HEK293 (cell line): ENCODE measurements around the gene RHD.

ENCODE experiments used
- BCL11A ChIP-seq: fragments of 450-650 bp; formaldehyde crosslinking; IDR thresholded peaks from 2 replicates; pipeline ENCODE4 v1.5.1; 2016; ENCODE audit warnings: low read depth, missing biosample characterization, missing genetic modification characterization
- EGR2 ChIP-seq: fragments of 450-650 bp; formaldehyde crosslinking; IDR thresholded peaks from 2 replicates; pipeline ENCODE4 v1.5.1; 2016; ENCODE audit warnings: low read depth, missing biosample characterization, missing genetic modification characterization
- KLF1 ChIP-seq: fragments of 450-650 bp; formaldehyde crosslinking; IDR thresholded peaks from 2 replicates; pipeline ENCODE4 v1.5.1; 2016; ENCODE audit warnings: missing biosample characterization, missing genetic modification characterization
- KLF9 ChIP-seq: fragments of 450-650 bp; formaldehyde crosslinking; IDR thresholded peaks from 2 replicates; pipeline ENCODE4 v1.5.1; 2016; ENCODE audit warnings: missing biosample characterization, missing genetic modification characterization, low read depth
- RBAK ChIP-seq: fragments of 450-650 bp; formaldehyde crosslinking; IDR thresholded peaks from 2 replicates; pipeline ENCODE4 v1.5.1; 2016; ENCODE audit warnings: missing biosample characterization, missing genetic modification characterization
- SP2 ChIP-seq: fragments of 450-650 bp; formaldehyde crosslinking; IDR thresholded peaks from 2 replicates; pipeline ENCODE4 v1.5.1; 2016; ENCODE audit warnings: missing biosample characterization, missing genetic modification characterization
- TRIM28 ChIP-seq: IDR thresholded peaks from 2 replicates; pipeline ENCODE4 v1.6.1; 2011; ENCODE audit warnings: low read length, control low read depth, borderline replicate concordance
- ZBTB1 ChIP-seq: fragments of 450-650 bp; formaldehyde crosslinking; IDR thresholded peaks from 2 replicates; pipeline ENCODE4 v1.5.1; 2016; ENCODE audit warnings: missing biosample characterization, missing genetic modification characterization
- ZFP69B ChIP-seq: fragments of 450-650 bp; formaldehyde crosslinking; IDR thresholded peaks from 2 replicates; pipeline ENCODE4 v1.5.1; 2016; ENCODE audit warnings: missing biosample characterization, missing genetic modification characterization
- ZNF112 ChIP-seq: fragments of 450-650 bp; formaldehyde crosslinking; IDR thresholded peaks from 2 replicates; pipeline ENCODE4 v1.5.0; 2017; ENCODE audit warnings: missing biosample characterization, missing genetic modification characterization
- ZNF121 ChIP-seq: fragments of 450-650 bp; formaldehyde crosslinking; IDR thresholded peaks from 2 replicates; pipeline ENCODE4 v1.5.1; 2016; ENCODE audit warnings: missing biosample characterization, missing genetic modification characterization
- ZNF132 ChIP-seq: fragments of 450-650 bp; formaldehyde crosslinking; IDR thresholded peaks from 2 replicates; pipeline ENCODE4 v1.5.1; 2017; ENCODE audit warnings: missing biosample characterization, missing genetic modification characterization, borderline replicate concordance
- ZNF133 ChIP-seq: fragments of 450-650 bp; formaldehyde crosslinking; IDR thresholded peaks from 2 replicates; pipeline ENCODE4 v1.5.1; 2016; ENCODE audit warnings: missing biosample characterization, missing genetic modification characterization
- ZNF146 ChIP-seq: fragments of 450-650 bp; formaldehyde crosslinking; IDR thresholded peaks from 2 replicates; pipeline ENCODE4 v1.5.1; 2016; ENCODE audit warnings: missing biosample characterization, missing genetic modification characterization
- ZNF202 ChIP-seq: fragments of 450-650 bp; formaldehyde crosslinking; IDR thresholded peaks from 2 replicates; pipeline ENCODE4 v1.5.1; 2016; ENCODE audit warnings: missing biosample characterization, missing genetic modification characterization, borderline replicate concordance
- ZNF23 ChIP-seq: fragments of 450-650 bp; formaldehyde crosslinking; IDR thresholded peaks from 2 replicates; pipeline ENCODE4 v1.5.1; 2016; ENCODE audit warnings: missing biosample characterization, missing genetic modification characterization, borderline replicate concordance
- ZNF239 ChIP-seq: fragments of 450-650 bp; formaldehyde crosslinking; IDR thresholded peaks from 2 replicates; pipeline ENCODE4 v1.5.1; 2016; ENCODE audit warnings: missing biosample characterization, missing genetic modification characterization
- ZNF266 ChIP-seq: fragments of 450-650 bp; formaldehyde crosslinking; IDR thresholded peaks from 2 replicates; pipeline ENCODE4 v1.5.1; 2016; ENCODE audit warnings: missing biosample characterization, missing genetic modification characterization, low read depth
- ZNF48 ChIP-seq: fragments of 450-650 bp; formaldehyde crosslinking; IDR thresholded peaks from 2 replicates; pipeline ENCODE4 v1.5.1; 2016; ENCODE audit warnings: missing biosample characterization, missing genetic modification characterization
- ZNF510 ChIP-seq: fragments of 450-650 bp; formaldehyde crosslinking; IDR thresholded peaks from 2 replicates; pipeline ENCODE4 v1.5.1; 2018; ENCODE audit warnings: mild to moderate bottlenecking, missing genetic modification characterization, missing biosample characterization; ENCODE audit not compliant: insufficient replicate concordance
- ZNF514 ChIP-seq: fragments of 450-650 bp; formaldehyde crosslinking; IDR thresholded peaks from 2 replicates; pipeline ENCODE4 v1.5.1; 2016; ENCODE audit warnings: missing biosample characterization, missing genetic modification characterization
- ZNF549 ChIP-seq: fragments of 450-650 bp; IDR thresholded peaks from 2 replicates; pipeline ENCODE4 v1.5.1; 2018; ENCODE audit warnings: missing biosample characterization, missing genetic modification characterization, mild to moderate bottlenecking, inconsistent platforms, moderate library complexity
- ZNF558 ChIP-seq: fragments of 450-650 bp; formaldehyde crosslinking; IDR thresholded peaks from 2 replicates; pipeline ENCODE4 v1.5.1; 2016; ENCODE audit warnings: missing biosample characterization, missing genetic modification characterization
- ZNF561 ChIP-seq: fragments of 450-650 bp; IDR thresholded peaks from 2 replicates; pipeline ENCODE4 v1.5.1; 2018; ENCODE audit warnings: missing biosample characterization, missing genetic modification characterization, borderline replicate concordance
- ZNF621 ChIP-seq: fragments of 450-650 bp; formaldehyde crosslinking; IDR thresholded peaks from 2 replicates; pipeline ENCODE4 v1.5.1; 2017; ENCODE audit warnings: missing biosample characterization, missing genetic modification characterization
- ZNF664 ChIP-seq: fragments of 450-650 bp; formaldehyde crosslinking; IDR thresholded peaks from 2 replicates; pipeline ENCODE4 v1.5.1; 2016; ENCODE audit warnings: missing biosample characterization, missing genetic modification characterization
- ZNF747 ChIP-seq: fragments of 450-650 bp; formaldehyde crosslinking; IDR thresholded peaks from 2 replicates; pipeline ENCODE4 v1.5.1; 2016; ENCODE audit warnings: missing biosample characterization, missing genetic modification characterization
- ZNF76 ChIP-seq: fragments of 450-650 bp; formaldehyde crosslinking; IDR thresholded peaks from 2 replicates; pipeline ENCODE4; 2016; ENCODE audit warnings: low read depth, missing biosample characterization, missing genetic modification characterization, borderline replicate concordance
- TF ChIP-seq, protein P1 (sequence below): fragments of 450-650 bp; formaldehyde crosslinking; IDR thresholded peaks from 2 replicates; pipeline ENCODE4 v1.5.1; 2017; ENCODE audit warnings: missing biosample characterization, missing genetic modification characterization
- TF ChIP-seq, protein P2 (sequence below): fragments of 450-650 bp; formaldehyde crosslinking; IDR thresholded peaks from 2 replicates; pipeline ENCODE4; 2016; ENCODE audit warnings: missing biosample characterization, missing genetic modification characterization
- TF ChIP-seq, protein P3 (sequence below): fragments of 450-650 bp; formaldehyde crosslinking; IDR thresholded peaks from 2 replicates; pipeline ENCODE4 v1.5.1; 2017; ENCODE audit warnings: missing biosample characterization, missing genetic modification characterization
- TF ChIP-seq, protein P4 (sequence below): fragments of 450-650 bp; formaldehyde crosslinking; IDR thresholded peaks from 2 replicates; pipeline ENCODE4 v1.5.1; 2017; ENCODE audit warnings: missing biosample characterization, missing genetic modification characterization
- TF ChIP-seq, protein P5 (sequence below): fragments of 450-650 bp; formaldehyde crosslinking; IDR thresholded peaks from 2 replicates; pipeline ENCODE4 v1.5.1; 2016; ENCODE audit warnings: missing biosample characterization, missing genetic modification characterization

RHD gene

DNA sequence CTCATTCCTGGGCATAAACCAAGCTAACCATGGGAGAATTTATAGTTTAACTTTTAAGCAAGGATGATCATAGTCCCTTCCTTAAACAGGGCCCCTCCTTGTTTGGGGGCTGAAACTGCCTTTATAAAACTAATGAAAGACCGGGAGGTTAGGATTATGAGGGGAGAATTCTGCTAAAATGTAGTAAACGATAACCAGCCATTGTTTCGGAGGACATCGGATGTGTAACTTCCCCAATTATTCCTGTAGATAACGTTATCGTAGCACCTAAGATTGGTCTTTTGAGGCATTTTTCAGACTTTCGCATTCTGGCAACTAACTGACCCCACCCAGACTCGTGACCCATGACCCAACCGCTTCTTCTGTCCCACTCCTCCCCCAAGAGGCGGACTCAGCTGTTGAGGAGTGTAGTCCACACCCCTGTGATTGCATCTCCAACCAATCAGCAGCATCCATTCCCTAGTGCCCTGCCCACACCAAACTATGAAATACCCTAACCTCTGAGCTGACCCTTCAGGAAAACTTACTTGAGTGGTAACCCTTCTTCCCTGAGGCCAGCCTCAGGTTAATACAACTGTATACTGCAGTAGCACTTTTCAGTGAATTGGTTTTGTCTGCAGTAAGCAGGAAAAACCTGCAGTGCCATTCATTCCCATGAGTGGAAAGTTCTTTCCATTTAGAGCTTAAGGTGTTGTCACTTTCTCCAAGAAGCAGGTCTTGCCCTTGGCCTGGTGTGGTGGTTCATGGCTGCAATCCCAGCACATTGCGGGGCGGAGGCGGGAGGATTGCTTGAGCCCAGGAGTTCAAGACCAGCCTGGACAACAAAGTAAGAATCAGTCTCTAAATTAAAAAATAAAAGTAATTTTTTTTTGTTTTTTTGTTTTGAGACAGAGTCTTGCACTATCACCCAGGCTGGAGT lies 39.2 kb upstream of the RHD start (continued):
- TF ChIP-seq, protein P1, sequence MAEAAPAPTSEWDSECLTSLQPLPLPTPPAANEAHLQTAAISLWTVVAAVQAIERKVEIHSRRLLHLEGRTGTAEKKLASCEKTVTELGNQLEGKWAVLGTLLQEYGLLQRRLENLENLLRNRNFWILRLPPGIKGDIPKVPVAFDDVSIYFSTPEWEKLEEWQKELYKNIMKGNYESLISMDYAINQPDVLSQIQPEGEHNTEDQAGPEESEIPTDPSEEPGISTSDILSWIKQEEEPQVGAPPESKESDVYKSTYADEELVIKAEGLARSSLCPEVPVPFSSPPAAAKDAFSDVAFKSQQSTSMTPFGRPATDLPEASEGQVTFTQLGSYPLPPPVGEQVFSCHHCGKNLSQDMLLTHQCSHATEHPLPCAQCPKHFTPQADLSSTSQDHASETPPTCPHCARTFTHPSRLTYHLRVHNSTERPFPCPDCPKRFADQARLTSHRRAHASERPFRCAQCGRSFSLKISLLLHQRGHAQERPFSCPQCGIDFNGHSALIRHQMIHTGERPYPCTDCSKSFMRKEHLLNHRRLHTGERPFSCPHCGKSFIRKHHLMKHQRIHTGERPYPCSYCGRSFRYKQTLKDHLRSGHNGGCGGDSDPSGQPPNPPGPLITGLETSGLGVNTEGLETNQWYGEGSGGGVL = no peak
- TF ChIP-seq ZNF202 (no peak), TRIM28 (no peak), ZFP69B (tag by site-specific recombination) (no peak), ZNF48 (no peak), ZNF549 (tag by site-specific recombination) (no peak), ZNF23 (tag by site-specific recombination) (no peak), RBAK (tag by site-specific recombination) (no peak), ZNF510 (peak; percentile 18), ZNF747 (tag by site-specific recombination) (no peak), SP2 (tag by site-specific recombination) (peak; percentile 88), ZNF266 (tag by site-specific recombination) (no peak), ZNF239 (no peak), ZNF621 (tag by site-specific recombination) (no peak), ZNF514 (tag by site-specific recombination) (no peak), ZNF121 (tag by site-specific recombination) (no peak), BCL11A (peak; percentile 52; the same call in 1 of the 2 replicates), ZNF76 (tag by site-specific recombination) (no peak), KLF9 (tag by site-specific recombination) (peak; percentile 38; the same call in 1 of the 2 replicates), ZNF558 (tag by site-specific recombination) (no peak), KLF1 (tag by site-specific recombination) (peak; percentile 83), ZNF664 (tag by site-specific recombination) (no peak), ZNF561 (no peak), ZBTB1 (no peak), ZNF146 (no peak), ZNF132 (tag by site-specific recombination) (no peak), ZNF112 (no peak), ZNF133 (no peak), EGR2 (tag by site-specific recombination) (no peak)
- TF ChIP-seq, protein P2, sequence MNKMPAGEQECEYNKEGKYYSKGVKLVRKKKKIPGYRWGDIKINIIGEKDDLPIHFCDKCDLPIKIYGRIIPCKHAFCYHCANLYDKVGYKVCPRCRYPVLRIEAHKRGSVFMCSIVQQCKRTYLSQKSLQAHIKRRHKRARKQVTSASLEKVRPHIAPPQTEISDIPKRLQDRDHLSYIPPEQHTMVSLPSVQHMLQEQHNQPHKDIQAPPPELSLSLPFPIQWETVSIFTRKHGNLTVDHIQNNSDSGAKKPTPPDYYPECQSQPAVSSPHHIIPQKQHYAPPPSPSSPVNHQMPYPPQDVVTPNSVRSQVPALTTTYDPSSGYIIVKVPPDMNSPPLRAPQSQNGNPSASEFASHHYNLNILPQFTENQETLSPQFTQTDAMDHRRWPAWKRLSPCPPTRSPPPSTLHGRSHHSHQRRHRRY (tag by site-specific recombination) = no peak
- TF ChIP-seq, protein P3, sequence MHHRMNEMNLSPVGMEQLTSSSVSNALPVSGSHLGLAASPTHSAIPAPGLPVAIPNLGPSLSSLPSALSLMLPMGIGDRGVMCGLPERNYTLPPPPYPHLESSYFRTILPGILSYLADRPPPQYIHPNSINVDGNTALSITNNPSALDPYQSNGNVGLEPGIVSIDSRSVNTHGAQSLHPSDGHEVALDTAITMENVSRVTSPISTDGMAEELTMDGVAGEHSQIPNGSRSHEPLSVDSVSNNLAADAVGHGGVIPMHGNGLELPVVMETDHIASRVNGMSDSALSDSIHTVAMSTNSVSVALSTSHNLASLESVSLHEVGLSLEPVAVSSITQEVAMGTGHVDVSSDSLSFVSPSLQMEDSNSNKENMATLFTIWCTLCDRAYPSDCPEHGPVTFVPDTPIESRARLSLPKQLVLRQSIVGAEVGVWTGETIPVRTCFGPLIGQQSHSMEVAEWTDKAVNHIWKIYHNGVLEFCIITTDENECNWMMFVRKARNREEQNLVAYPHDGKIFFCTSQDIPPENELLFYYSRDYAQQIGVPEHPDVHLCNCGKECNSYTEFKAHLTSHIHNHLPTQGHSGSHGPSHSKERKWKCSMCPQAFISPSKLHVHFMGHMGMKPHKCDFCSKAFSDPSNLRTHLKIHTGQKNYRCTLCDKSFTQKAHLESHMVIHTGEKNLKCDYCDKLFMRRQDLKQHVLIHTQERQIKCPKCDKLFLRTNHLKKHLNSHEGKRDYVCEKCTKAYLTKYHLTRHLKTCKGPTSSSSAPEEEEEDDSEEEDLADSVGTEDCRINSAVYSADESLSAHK = no peak
- TF ChIP-seq, protein P4, sequence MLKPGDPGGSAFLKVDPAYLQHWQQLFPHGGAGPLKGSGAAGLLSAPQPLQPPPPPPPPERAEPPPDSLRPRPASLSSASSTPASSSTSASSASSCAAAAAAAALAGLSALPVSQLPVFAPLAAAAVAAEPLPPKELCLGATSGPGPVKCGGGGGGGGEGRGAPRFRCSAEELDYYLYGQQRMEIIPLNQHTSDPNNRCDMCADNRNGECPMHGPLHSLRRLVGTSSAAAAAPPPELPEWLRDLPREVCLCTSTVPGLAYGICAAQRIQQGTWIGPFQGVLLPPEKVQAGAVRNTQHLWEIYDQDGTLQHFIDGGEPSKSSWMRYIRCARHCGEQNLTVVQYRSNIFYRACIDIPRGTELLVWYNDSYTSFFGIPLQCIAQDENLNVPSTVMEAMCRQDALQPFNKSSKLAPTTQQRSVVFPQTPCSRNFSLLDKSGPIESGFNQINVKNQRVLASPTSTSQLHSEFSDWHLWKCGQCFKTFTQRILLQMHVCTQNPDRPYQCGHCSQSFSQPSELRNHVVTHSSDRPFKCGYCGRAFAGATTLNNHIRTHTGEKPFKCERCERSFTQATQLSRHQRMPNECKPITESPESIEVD = no peak
- TF ChIP-seq, protein P5, sequence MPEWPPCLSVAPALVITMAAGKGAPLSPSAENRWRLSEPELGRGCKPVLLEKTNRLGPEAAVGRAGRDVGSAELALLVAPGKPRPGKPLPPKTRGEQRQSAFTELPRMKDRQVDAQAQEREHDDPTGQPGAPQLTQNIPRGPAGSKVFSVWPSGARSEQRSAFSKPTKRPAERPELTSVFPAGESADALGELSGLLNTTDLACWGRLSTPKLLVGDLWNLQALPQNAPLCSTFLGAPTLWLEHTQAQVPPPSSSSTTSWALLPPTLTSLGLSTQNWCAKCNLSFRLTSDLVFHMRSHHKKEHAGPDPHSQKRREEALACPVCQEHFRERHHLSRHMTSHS = no peak
